H1 (cell line): Measurements from ENCODE around the gene C17orf100. TPM values are rescaled to one million over a fixed set of nuclear protein-coding genes. Genes with fewer than 3 reads are reported as not detected.

Experiments used
- CTCF ChIA-PET: fragments of 300-600 bp; sonication (Branson Sonifier 250); formaldehyde crosslinking; loops from one replicate; lab custom pipeline; 2021; ENCODE audit not compliant: partially characterized antibody; lab: Charles Lee
- POLR2A ChIA-PET: fragments of 300-600 bp; sonication (Branson Sonifier 250); formaldehyde crosslinking; loops from one replicate; lab custom pipeline; 2021; ENCODE audit warnings: inconsistent platforms; ENCODE audit not compliant: partially characterized antibody; lab: Charles Lee
- DNase-seq, 2 experiments: peaks; one replicate each; pipeline versions ENCODE4 v3.0.0 to v3.0.0-alpha.2; 2010 to 2022; ENCODE audit warnings: low spot score in 2 of 2, low read depth in 1 of 2, mixed read lengths in 1 of 2
- FAIRE-seq: peaks from 2 replicates; lab custom pipeline; 2011; peaks lifted over from hg19 to GRCh38; lab: Jason Lieb, UNC
- H2AFZ ChIP-seq: 2 replicates; pipeline ENCODE4 v1.8.1; 2012; ENCODE audit warnings: low read length, inconsistent platforms
- H2AK5ac ChIP-seq: 2 replicates; pipeline ENCODE4 v1.6.1; 2013; ENCODE audit warnings: low read depth, low read length
- H2BK120ac ChIP-seq: replicated peaks from 2 replicates; pipeline ENCODE3; 2013; ENCODE audit warnings: low read depth, low read length, inconsistent platforms
- H2BK12ac ChIP-seq: 2 replicates; pipeline ENCODE4 v1.6.1; 2013; ENCODE audit warnings: low read depth, low read length
- H2BK15ac ChIP-seq: 2 replicates; pipeline ENCODE4 v1.6.1; 2013; ENCODE audit warnings: low read length
- H2BK20ac ChIP-seq: 2 replicates; pipeline ENCODE4 v1.6.1; 2013; ENCODE audit warnings: low read length
- H2BK5ac ChIP-seq: 2 replicates; pipeline ENCODE4 v1.6.1; 2013; ENCODE audit warnings: low read depth, low read length
- H3K14ac ChIP-seq: 2 replicates; pipeline ENCODE4 v1.6.1; 2013; ENCODE audit warnings: inconsistent platforms; ENCODE audit not compliant: insufficient read length
- H3K18ac ChIP-seq: 2 replicates; pipeline ENCODE4 v1.6.1; 2013; ENCODE audit warnings: low read length; ENCODE audit errors: extremely low read depth
- H3K23ac ChIP-seq: 2 replicates; pipeline ENCODE4 v1.6.1; 2013; ENCODE audit warnings: inconsistent platforms; ENCODE audit not compliant: insufficient read length
- H3K23me2 ChIP-seq: 2 replicates; pipeline ENCODE4 v1.6.1; 2013; ENCODE audit warnings: low read depth, low read length
- H3K27ac ChIP-seq: 2 replicates; pipeline ENCODE4 v1.6.1; 2011; ENCODE audit warnings: low read depth, low read length, inconsistent platforms
- H3K27me3 ChIP-seq, 4 experiments: replicated peaks in 1 of 4; 1 replicate in 1 of 4; 2 replicates in 3 of 4; pipeline versions ENCODE4 v1.6.1 to v1.8.1; 2011 to 2013; ENCODE audit warnings: low read length in 3 of 4, mild to moderate bottlenecking in 3 of 4, inconsistent platforms in 2 of 4, mixed read lengths in 2 of 4, moderate library complexity in 1 of 4; ENCODE audit not compliant: control insufficient read depth in 3 of 4, insufficient read depth in 3 of 4; ENCODE audit errors: extremely low read depth in 1 of 4
- H3K36me3 ChIP-seq, 4 experiments: 2 replicates each; pipeline versions ENCODE4 v1.6.1 to v1.8.1; 2011 to 2013; ENCODE audit warnings: mild to moderate bottlenecking in 4 of 4, low read length in 3 of 4, moderate library complexity in 2 of 4, control low read depth in 1 of 4, inconsistent platforms in 1 of 4; ENCODE audit not compliant: insufficient read depth in 4 of 4, control insufficient read depth in 2 of 4
- H3K4ac ChIP-seq: replicated peaks from 2 replicates; pipeline ENCODE3; 2013; ENCODE audit warnings: low read length, low read depth, mixed read lengths, inconsistent platforms; ENCODE audit not compliant: insufficient read length
- H3K4me1 ChIP-seq, 4 experiments: replicated peaks in 1 of 4; 1 replicate in 1 of 4; 2 replicates in 3 of 4; pipeline versions ENCODE4 v1.6.1 to v1.8.1; 2011 to 2013; ENCODE audit warnings: low read length in 3 of 4, inconsistent platforms in 2 of 4, mixed read lengths in 1 of 4; ENCODE audit not compliant: insufficient read depth in 4 of 4, control insufficient read depth in 3 of 4
- H3K4me2 ChIP-seq, 2 experiments: 2 replicates each; pipeline versions ENCODE4 v1.6.1 to v1.8.1; 2011 to 2013; ENCODE audit warnings: low read depth in 2 of 2, low read length in 2 of 2, control low read depth in 1 of 2, inconsistent platforms in 1 of 2, mild to moderate bottlenecking in 1 of 2; ENCODE audit not compliant: insufficient read depth in 1 of 2
- H3K4me3 ChIP-seq, 4 experiments: fragments of 200-600, 300-600 bp in 1 of 4; sonication (generic), shearing (Covaris generic), sonication (Bioruptor Twin) in 1 of 4; 2 replicates each; pipeline versions ENCODE4 v1.5.1 to v1.8.1; 2011 to 2016; ENCODE audit warnings: low read length in 4 of 4, low read depth in 3 of 4, control low read depth in 2 of 4, inconsistent platforms in 2 of 4, mild to moderate bottlenecking in 2 of 4, mixed read lengths in 1 of 4, moderate library complexity in 1 of 4; ENCODE audit not compliant: insufficient read depth in 2 of 4; ENCODE audit errors: extremely low read depth in 1 of 4
- H3K56ac ChIP-seq: replicated peaks from 2 replicates; pipeline ENCODE3; 2013; ENCODE audit warnings: low read depth, mild to moderate bottlenecking, mixed read lengths, low read length, inconsistent platforms; ENCODE audit not compliant: insufficient read length
- H3K79me1 ChIP-seq: 2 replicates; pipeline ENCODE4 v1.6.1; 2013; ENCODE audit warnings: low read depth, low read length, control low read depth
- H3K79me2 ChIP-seq, 2 experiments: 2 replicates each; pipeline versions ENCODE4 v1.6.1 to v1.8.1; 2012 to 2013; ENCODE audit warnings: low read length in 2 of 2, mild to moderate bottlenecking in 2 of 2, inconsistent platforms in 1 of 2; ENCODE audit not compliant: insufficient read depth in 2 of 2, control insufficient read depth in 1 of 2
- H3K9ac ChIP-seq, 4 experiments: replicated peaks in 1 of 4; 1 replicate in 1 of 4; 2 replicates in 3 of 4; pipeline versions ENCODE4 v1.6.1 to v1.8.1; 2011 to 2013; ENCODE audit warnings: low read depth in 3 of 4, low read length in 3 of 4, control low read depth in 2 of 4, mild to moderate bottlenecking in 2 of 4, moderate library complexity in 2 of 4, inconsistent platforms in 1 of 4; ENCODE audit errors: extremely low read depth in 1 of 4
- H3K9me3 ChIP-seq, 2 experiments: 2 replicates each; pipeline versions ENCODE4 v1.6.1 to v1.8.1; 2012 to 2013; ENCODE audit warnings: mild to moderate bottlenecking in 2 of 2, moderate library complexity in 2 of 2, control low read depth in 1 of 2, inconsistent platforms in 1 of 2, low read depth in 1 of 2, low read length in 1 of 2, mixed read lengths in 1 of 2; ENCODE audit not compliant: insufficient read depth in 2 of 2
- H4K20me1 ChIP-seq, 2 experiments: replicated peaks in 1 of 2; 2 replicates each; pipeline versions ENCODE3 to v1.8.1; 2011 to 2013; ENCODE audit warnings: inconsistent platforms in 2 of 2, low read length in 2 of 2, mild to moderate bottlenecking in 1 of 2; ENCODE audit not compliant: insufficient read depth in 2 of 2, control insufficient read depth in 1 of 2
- H4K5ac ChIP-seq: 2 replicates; pipeline ENCODE4 v1.6.1; 2013; ENCODE audit warnings: low read length, low read depth, mixed read lengths, inconsistent platforms; ENCODE audit not compliant: insufficient read length
- H4K8ac ChIP-seq: 2 replicates; pipeline ENCODE4 v1.8.0; 2013; ENCODE audit warnings: mild to moderate bottlenecking, moderate library complexity, low read length, inconsistent platforms; ENCODE audit not compliant: insufficient read depth; ENCODE audit errors: extremely low read depth
- H4K91ac ChIP-seq: replicated peaks from 2 replicates; pipeline ENCODE3; 2013; ENCODE audit warnings: low read length, mixed read lengths, inconsistent platforms; ENCODE audit not compliant: insufficient read length
- ASH2L ChIP-seq: fragments of 200-600, 300-600 bp; sonication (generic); IDR thresholded peaks from one replicate; pipeline ENCODE4 v1.7.1; 2017; ENCODE audit warnings: low read length
- BACH1 ChIP-seq: IDR thresholded peaks from 2 replicates; pipeline ENCODE4 v1.6.1; 2012; ENCODE audit warnings: low read length, improper control_type of control experiment
- GABPA ChIP-seq: IDR thresholded peaks from 2 replicates; pipeline ENCODE4 v1.6.1; 2011; ENCODE audit warnings: mild to moderate bottlenecking, low read length, moderate library complexity, borderline replicate concordance; ENCODE audit not compliant: insufficient read depth
- HDAC2 ChIP-seq, 2 experiments: fragments of 300-600 bp in 1 of 2; sonication (generic) in 1 of 2; IDR thresholded peaks; 2 replicates each; pipeline ENCODE4 v1.6.1; 2011 to 2012; ENCODE audit warnings: low read depth in 2 of 2, low read length in 2 of 2, mild to moderate bottlenecking in 2 of 2, moderate library complexity in 2 of 2, borderline replicate concordance in 1 of 2, inconsistent platforms in 1 of 2
- POU5F1 ChIP-seq: IDR thresholded peaks from 2 replicates; pipeline ENCODE4 v1.6.1; 2011; ENCODE audit warnings: low read depth, mild to moderate bottlenecking, low read length, moderate library complexity
- SAP30 ChIP-seq: fragments of 300-600 bp; sonication (generic); IDR thresholded peaks from 2 replicates; pipeline ENCODE4 v1.7.1; 2012; ENCODE audit warnings: low read length, moderate library complexity, mild to moderate bottlenecking, inconsistent platforms; ENCODE audit not compliant: insufficient read depth, insufficient replicate concordance
- SUZ12 ChIP-seq: fragments of 200-600 bp; sonication (generic); IDR thresholded peaks from 2 replicates; pipeline ENCODE4 v1.6.1; 2012; ENCODE audit warnings: mild to moderate bottlenecking, inconsistent platforms, low read length, moderate library complexity, mixed read lengths
- YY1 ChIP-seq: IDR thresholded peaks from 2 replicates; pipeline ENCODE4 v1.6.1; 2011; ENCODE audit warnings: low read depth, mild to moderate bottlenecking, low read length
- WGBS, 2 experiments: shearing (Covaris generic) in 1 of 2; methylation state at CpG; one replicate each; pipeline versions ENCODE4 v1.1.6 to v1.1.7; 2013 to 2015; ENCODE audit warnings: low lambda C conversion rate in 2 of 2, mixed read lengths in 2 of 2, inconsistent platforms in 1 of 2, low coverage in 1 of 2, missing lambda C conversion rate in 1 of 2; ENCODE audit not compliant: insufficient replicate concordance in 2 of 2, insufficient coverage in 1 of 2, insufficient read length in 1 of 2; ENCODE audit errors: extremely low coverage in 1 of 2, missing lambda C conversion rate in 1 of 2; 5-methylcytosine and 5-hydroxymethylcytosine counted together
- long read RNA-seq, 2 experiments: library from RNA in 1 of 2; library from capped mRNA in 1 of 2; stranded (forward); transcript quantifications; one replicate each; pipeline ENCODE4 v2.0.0, GENCODE V29; 2021; ENCODE audit warnings: inconsistent platforms in 1 of 2
- polyA minus RNA-seq, 3 experiments: library from RNA; depleted of rRNA, polyadenylated mRNA; stranded (reverse); fragments of >200 nt; gene quantifications; 1 replicate in 2 of 3; 2 replicates in 1 of 3; pipeline ENCODE4 v1.2.3, GENCODE V29; 2011
- polyA plus RNA-seq, 7 experiments: library from polyadenylated mRNA; depleted of rRNA in 3 of 7; stranded (reverse) in 5 of 7; unstranded in 2 of 7; fragments of >200 nt in 5 of 7; fragments of 200-250 nt in 2 of 7; gene quantifications; 1 replicate in 5 of 7; 2 replicates in 1 of 7; 4 replicates in 1 of 7; pipeline versions ENCODE4 v1.2.1 to v1.2.3, GENCODE V29; 2011 to 2013; ENCODE audit warnings: missing spikeins in 2 of 7, mixed read lengths in 2 of 7
- total RNA-seq: library from RNA; stranded (reverse); fragmentation: NEBNext Ultra II Directional; extraction: Animal tissue kit (Norgen Biotek cat#: 25700); gene quantifications from 2 replicates; pipeline ENCODE4 v1.2.1, GENCODE V29; 2021

Gene C17orf100
- total RNA-seq (1.6 and 2.8 TPM in 2 replicates), polyA plus RNA-seq (2011; rRNA removed) (2.1 and 2.6 TPM in 2 replicates), polyA minus RNA-seq (2011; rRNA and poly(A)+ RNA removed) (0.57 and 0.71 TPM in 2 replicates)
- 2.2 TPM for polyA plus RNA-seq (2011; cell fraction: cytosol; rRNA removed)
- polyA plus RNA-seq (2011; cell fraction: nucleus; rRNA removed): 3.1 TPM
- polyA plus RNA-seq (2012, experiment 1 of 2): 1.9 to 2.9 TPM (median 2.7 TPM) in 4 replicates
- 1.5 TPM for polyA plus RNA-seq (2012, experiment 2 of 2)
- polyA plus RNA-seq (2013, experiment 1 of 2): 2.5 TPM
- 2.7 TPM for polyA plus RNA-seq (2013, experiment 2 of 2)
- 3.0 TPM for polyA minus RNA-seq (2011; cell fraction: cytosol; rRNA and poly(A)+ RNA removed)
- polyA minus RNA-seq (2011; cell fraction: nucleus; rRNA and poly(A)+ RNA removed): 4.0 TPM
- long read RNA-seq, experiment 1, partial matches to known transcripts: 0 of 1 reads
- long read RNA-seq, experiment 1, other reads (novel, unspliced or antisense): 0 of 1 reads
- long read RNA-seq, experiment 2: 0 reads

- Histone ChIP-seq H2BK15ac (peak within 1 kb of the TSS; percentile 85), H4K8ac (peak within 1 kb of the TSS; percentile 85), H3K4ac (peak within 1 kb of the TSS; percentile 66), H3K4me1 (peaks cover 3 to 22% (median 14%) of the 10 kb centered on the region in 4 experiments), H4K20me1 (peaks cover 0 to 2% of the 10 kb centered on the region in 2 experiments), H3K9ac (peak within 1 kb of the TSS in 3 of 4 experiments; percentile 66 to 89 (median 72); a peak in 6 of 7 replicates), H2BK120ac (peak within 1 kb of the TSS; percentile 96), H2BK12ac (peak within 1 kb of the TSS; percentile 81), H3K14ac (no peak within 1 kb of the TSS), H2BK20ac (no peak within 1 kb of the TSS), H3K27me3 (peaks cover 4 to 33% (median 24%) of the 10 kb centered on the region in 4 experiments), H3K56ac (peak within 1 kb of the TSS; percentile 1), H2AFZ (0 out of 2 replicates have a peak within 1 kb of the TSS, but pooled peaks have one; percentile 83), H3K27ac (peak within 1 kb of the TSS; percentile 67; the same call in 1 of the 2 replicates), H3K36me3 (peaks cover 0 to 10% (median 2%) of the 10 kb centered on the region in 4 experiments; a peak in 3 of 8 replicates), H3K18ac (peak within 1 kb of the TSS; percentile 86), H3K79me2 (peaks cover 0 to 25% of the 10 kb centered on the region in 2 experiments; a peak in 2 of 4 replicates), H3K4me2 (peak within 1 kb of the TSS; percentile 91 to 98), H3K23ac (no peak within 1 kb of the TSS), H3K79me1 (no peaks in the 10 kb centered on the region; the same call in 1 of the 2 replicates), H3K4me3 (peak within 1 kb of the TSS; percentile 84 to 100 (median 88)), H3K23me2 (peaks cover 19% of the 10 kb centered on the region), H2BK5ac (peak within 1 kb of the TSS; percentile 88), H4K5ac (peak within 1 kb of the TSS; percentile 42), H4K91ac (peak within 1 kb of the TSS; percentile 96), H2AK5ac (no peak within 1 kb of the TSS; the same call in 1 of the 2 replicates), H3K9me3 (no peaks in the 10 kb centered on the region; a peak in 1 of 4 replicates)
- FAIRE-seq (peak; percentile 19), DNase-seq (peak in 1 of 2 experiments; percentile 97)
- CTCF ChIA-PET: interaction anchor here (0.7 to 1.1 kb wide), 2 partner anchors 10 to 210 kb away, joined by 3 to 4 read pairs; partner anchors contain the start of gene TXNDC17
- WGBS, 2 experiments: 4% methylated on average over 35 of the region's 35 CpGs; no CpG with 5 or more reads in 1 of the 2 experiments
- POLR2A ChIA-PET: interaction anchor here (0.8 to 1.2 kb wide), 3 partner anchors 11 to 345 kb away, joined by 3 to 11 read pairs (median 6); partner anchors contain the start of genes KIAA0753 and TXNDC17
- TF ChIP-seq YY1 (peak; percentile 75; the same call in 1 of the 2 replicates), SUZ12 (no peak), GABPA (peak; percentile 88), SAP30 (peak; percentile 88), HDAC2 (IDR thresholded peaks at IDR 0.05; ENCODE audit: borderline replicate concordance in 1 of 2, low read depth in 2 of 2, low read length in 2 of 2) (0 out of 4 replicates have a peak, but pooled peaks have one; percentile 33 to 62), BACH1 (no peak), ASH2L (peak; percentile 58), POU5F1 (0 out of 2 replicates have a peak, but pooled peaks have one; percentile 19)
Measured at GRCh38 chr17:6651354-6651918, at the start of gene C17orf100, which contains the start of gene MED31. Gene C17orf100 (plus strand): TSS chr17:6651762. CDS start chr17:6651914, 152 bp downstream. Gene MED31 (minus strand): TSS chr17:6651605. CDS start chr17:6651528, 77 bp downstream.
